Trophoblast cell (in vitro differentiated cells and primary cell): ENCODE results near the gene RPN1. TPM values are rescaled to one million over a fixed set of nuclear protein-coding genes. Genes with fewer than 3 reads are reported as not detected.

Experiments used
- DNase-seq, 2 donors: peaks; one replicate each; pipeline ENCODE4 v3.0.0-alpha.2; 2016
- H2AFZ ChIP-seq: 2 replicates; pipeline ENCODE4 v1.6.1; 2013; ENCODE audit warnings: low read length, moderate library complexity, mild to moderate bottlenecking; ENCODE audit not compliant: insufficient read depth, poor library complexity
- H2AK5ac ChIP-seq: 2 replicates; pipeline ENCODE4 v1.6.1; 2013; ENCODE audit warnings: mild to moderate bottlenecking, low read length
- H2BK120ac ChIP-seq: 2 replicates; pipeline ENCODE4 v1.6.1; 2013; ENCODE audit warnings: low read length, mild to moderate bottlenecking, moderate library complexity; ENCODE audit not compliant: insufficient read depth, poor library complexity
- H2BK12ac ChIP-seq: 2 replicates; pipeline ENCODE4 v1.6.1; 2013; ENCODE audit warnings: mild to moderate bottlenecking, low read length, moderate library complexity
- H2BK5ac ChIP-seq: 2 replicates; pipeline ENCODE4 v1.6.1; 2013; ENCODE audit warnings: low read length, low read depth, moderate library complexity, mild to moderate bottlenecking; ENCODE audit not compliant: poor library complexity
- H3K14ac ChIP-seq: 2 replicates; pipeline ENCODE4 v1.6.1; 2013; ENCODE audit warnings: mild to moderate bottlenecking, low read length
- H3K18ac ChIP-seq: 2 replicates; pipeline ENCODE4 v1.6.1; 2013; ENCODE audit warnings: mild to moderate bottlenecking, low read length
- H3K23ac ChIP-seq: 2 replicates; pipeline ENCODE4 v1.6.1; 2013; ENCODE audit warnings: low read length
- H3K27ac ChIP-seq: 2 replicates; pipeline ENCODE4 v1.5.1; 2013; ENCODE audit warnings: low read depth, mild to moderate bottlenecking, inconsistent platforms, low read length, moderate library complexity
- H3K27me3 ChIP-seq: 2 replicates; pipeline ENCODE4 v1.6.1; 2013; ENCODE audit warnings: inconsistent platforms, mild to moderate bottlenecking, low read length, moderate library complexity; ENCODE audit not compliant: insufficient read depth
- H3K36me3 ChIP-seq, 2 experiments: 1 replicate in 1 of 2; 2 replicates in 1 of 2; pipeline ENCODE4 v1.6.1; 2013; ENCODE audit warnings: low read length in 2 of 2, mild to moderate bottlenecking in 2 of 2, moderate library complexity in 1 of 2; ENCODE audit not compliant: insufficient read depth in 2 of 2, control insufficient read depth in 1 of 2
- H3K4ac ChIP-seq: 2 replicates; pipeline ENCODE4 v1.6.1; 2013; ENCODE audit warnings: low read depth, mild to moderate bottlenecking, low read length, moderate library complexity
- H3K4me1 ChIP-seq, 2 experiments: 1 replicate in 1 of 2; 2 replicates in 1 of 2; pipeline ENCODE4 v1.6.1; 2013; ENCODE audit warnings: low read length in 2 of 2, mild to moderate bottlenecking in 2 of 2, moderate library complexity in 1 of 2; ENCODE audit not compliant: insufficient read depth in 2 of 2, control insufficient read depth in 1 of 2
- H3K4me2 ChIP-seq: 2 replicates; pipeline ENCODE4 v1.6.1; 2013; ENCODE audit warnings: inconsistent platforms, mild to moderate bottlenecking, low read length, moderate library complexity
- H3K4me3 ChIP-seq: 2 replicates; pipeline ENCODE4 v1.5.1; 2013; ENCODE audit warnings: mild to moderate bottlenecking, low read depth, low read length, inconsistent platforms
- H3K79me1 ChIP-seq: one replicate; pipeline ENCODE4 v1.6.1; 2013; ENCODE audit warnings: low read length
- H3K79me2 ChIP-seq: 2 replicates; pipeline ENCODE4 v1.6.1; 2013; ENCODE audit warnings: low read length, mild to moderate bottlenecking; ENCODE audit not compliant: control insufficient read depth, insufficient read depth, poor library complexity
- H3K9ac ChIP-seq: 2 replicates; pipeline ENCODE4 v1.6.1; 2013; ENCODE audit warnings: mild to moderate bottlenecking, low read length
- H3K9me3 ChIP-seq: 2 replicates; pipeline ENCODE4 v1.6.1; 2013; ENCODE audit warnings: low read depth, mild to moderate bottlenecking, control low read depth, inconsistent platforms, low read length; ENCODE audit not compliant: insufficient read depth
- H4K12ac ChIP-seq: 2 replicates; pipeline ENCODE4 v1.6.1; 2013; ENCODE audit warnings: low read depth, mild to moderate bottlenecking, low read length, moderate library complexity
- H4K8ac ChIP-seq: 2 replicates; pipeline ENCODE4 v1.6.1; 2013; ENCODE audit warnings: low read depth, mild to moderate bottlenecking, low read length, moderate library complexity
- H4K91ac ChIP-seq: one replicate; pipeline ENCODE4 v1.6.1; 2013; ENCODE audit warnings: low read depth, mild to moderate bottlenecking, low read length, moderate library complexity
- WGBS: extraction: QIAGEN DNeasy Blood & Tissue Kit; methylation state at CpG from one replicate; pipeline ENCODE4 v1.1.7; 2013; ENCODE audit warnings: missing lambda C conversion rate; ENCODE audit not compliant: insufficient read length, insufficient coverage; ENCODE audit errors: extremely low coverage; 5-methylcytosine and 5-hydroxymethylcytosine counted together
- polyA plus RNA-seq: library from polyadenylated mRNA; stranded (reverse); fragments of 200-250 nt; gene quantifications from 2 replicates; pipeline ENCODE4 v1.2.3, GENCODE V29; 2013

Gene RPN1
- 356 and 371 TPM in 2 replicates for polyA plus RNA-seq

- H2AFZ ChIP-seq = peak within 1 kb of the TSS; percentile 93
- peak within 1 kb of the TSS; percentile 97 for H3K9ac ChIP-seq
- H3K27ac ChIP-seq = peak within 1 kb of the TSS; percentile 85
- H4K91ac ChIP-seq = peak within 1 kb of the TSS; percentile 100
- no peak within 1 kb of the TSS for H2BK12ac ChIP-seq
- H3K23ac ChIP-seq = no peak within 1 kb of the TSS
- H3K4me1 ChIP-seq = peaks cover 0 to 1% of the 10 kb centered on the region in 2 experiments
- H4K8ac ChIP-seq = peak within 1 kb of the TSS; percentile 98
- DNase-seq = peak; percentile 97 to 98
- H3K14ac ChIP-seq = peak within 1 kb of the TSS; percentile 98
- peak within 1 kb of the TSS; percentile 69 for H2AK5ac ChIP-seq
- H3K4me3 ChIP-seq = peak within 1 kb of the TSS; percentile 99
- peaks cover 10% of the 10 kb centered on the region for H3K79me1 ChIP-seq
- peak within 1 kb of the TSS; percentile 87 for H2BK120ac ChIP-seq
- H3K9me3 ChIP-seq = no peaks in the 10 kb centered on the region
- H3K27me3 ChIP-seq = no peaks in the 10 kb centered on the region
- H3K4me2 ChIP-seq = peak within 1 kb of the TSS; percentile 55
- no CpG with 5 or more reads among the region's 96 CpGs for WGBS
- peak within 1 kb of the TSS; percentile 88 for H3K18ac ChIP-seq
- H2BK5ac ChIP-seq = peak within 1 kb of the TSS; percentile 83
- peaks cover 2 to 8% of the 10 kb centered on the region in 2 experiments for H3K36me3 ChIP-seq
- H3K79me2 ChIP-seq = peaks cover 26% of the 10 kb centered on the region
- H3K4ac ChIP-seq = peak within 1 kb of the TSS; percentile 98
- H4K12ac ChIP-seq = peak within 1 kb of the TSS; percentile 90
Observed at GRCh38 chr3:128650096-128651050, at the start of gene RPN1. RPN1 (minus strand) TSS chr3:128650818; CDS start chr3:128650800, 18 bp downstream.

GRCh38 chr3:128698211-128699047, 47.8 kb upstream of the RPN1 start:
- Histone ChIP-seq H3K23ac (no peak overlapping the region), H3K36me3 (no peaks in the 10 kb centered on the region), H3K18ac (no peak overlapping the region), H2AFZ (peak overlapping the region; percentile 61), H3K79me2 (peaks cover 2% of the 10 kb centered on the region), H3K4ac (no peak overlapping the region), H3K4me1 (peaks cover 0 to 6% of the 10 kb centered on the region in 2 experiments), H3K4me2 (peak overlapping the region; percentile 80), H3K4me3 (peak overlapping the region; percentile 65), H3K79me1 (peaks cover 3% of the 10 kb centered on the region), H2BK120ac (peak overlapping the region; percentile 41), H3K9ac (no peak overlapping the region), H2AK5ac (no peak overlapping the region), H3K9me3 (no peaks in the 10 kb centered on the region), H3K14ac (peak overlapping the region; percentile 71), H4K8ac (peak overlapping the region; percentile 67), H3K27me3 (no peaks in the 10 kb centered on the region), H3K27ac (no peak overlapping the region), H4K91ac (no peak overlapping the region), H2BK5ac (no peak overlapping the region), H2BK12ac (peak overlapping the region; percentile 25), H4K12ac (peak overlapping the region; percentile 50)
- DNase-seq = peak; percentile 91
- no CpG with 5 or more reads among the region's 53 CpGs for WGBS

- Histone ChIP-seq H3K27me3 (no peaks in the 10 kb centered on the region), H3K4me1 (peaks cover 0 to 6% of the 10 kb centered on the region in 2 experiments), H3K9me3 (no peaks in the 10 kb centered on the region), H2BK120ac (no peak overlapping the region), H3K14ac (no peak overlapping the region), H3K79me2 (peaks cover 2% of the 10 kb centered on the region), H3K23ac (no peak overlapping the region), H3K4me2 (no peak overlapping the region), H2BK12ac (no peak overlapping the region), H4K91ac (no peak overlapping the region), H3K79me1 (peaks cover 3% of the 10 kb centered on the region), H4K12ac (no peak overlapping the region), H3K36me3 (no peaks in the 10 kb centered on the region), H2AK5ac (no peak overlapping the region), H3K18ac (no peak overlapping the region), H3K9ac (no peak overlapping the region), H2BK5ac (no peak overlapping the region), H3K4me3 (no peak overlapping the region), H4K8ac (no peak overlapping the region), H2AFZ (no peak overlapping the region), H3K27ac (no peak overlapping the region), H3K4ac (no peak overlapping the region)
- peak in 1 of 2 donors; percentile 35 for DNase-seq
- WGBS = no CpG with 5 or more reads among the region's 8 CpGs
Observed at GRCh38 chr3:128697341-128697740, 46.7 kb upstream of the RPN1 start.

GRCh38 chr3:128693696-128694095, 43.1 kb upstream of the RPN1 start:
- Histone ChIP-seq H3K27me3 (no peaks in the 10 kb centered on the region), H2BK12ac (no peak overlapping the region), H3K14ac (no peak overlapping the region), H3K4me1 (peaks cover 0 to 4% of the 10 kb centered on the region in 2 experiments), H3K4me3 (no peak overlapping the region), H3K27ac (no peak overlapping the region), H2AK5ac (no peak overlapping the region), H3K79me2 (peaks cover 2% of the 10 kb centered on the region), H3K79me1 (peaks cover 3% of the 10 kb centered on the region), H4K91ac (no peak overlapping the region), H3K4me2 (no peak overlapping the region), H3K18ac (no peak overlapping the region), H2AFZ (no peak overlapping the region), H3K4ac (no peak overlapping the region), H3K23ac (no peak overlapping the region), H4K12ac (no peak overlapping the region), H3K9ac (no peak overlapping the region), H3K36me3 (no peaks in the 10 kb centered on the region), H2BK5ac (no peak overlapping the region), H2BK120ac (no peak overlapping the region), H4K8ac (no peak overlapping the region), H3K9me3 (no peaks in the 10 kb centered on the region)
- no CpG with 5 or more reads among the region's 2 CpGs for WGBS
- DNase-seq = no peak
